K562 (cell line): ENCODE data around the gene FOXI1. TPM values are rescaled to one million over a fixed set of nuclear protein-coding genes. Genes with fewer than 3 reads are reported as not detected.

Experiments
- CEBPG ChIP-seq, 3 experiments: fragments of 200-800 bp in 1 of 3; sonication (Bioruptor generic) in 1 of 3; sonication (generic) in 1 of 3; formaldehyde crosslinking in 1 of 3; IDR thresholded peaks in 2 of 3; conservative IDR thresholded peaks in 1 of 3; 2 replicates each; pipeline versions ENCODE4 v1.6.1 to v1.8.0; 2016 to 2022; ENCODE audit warnings: missing compliant biosample characterization in 2 of 3, missing genetic modification characterization in 2 of 3, mild to moderate bottlenecking in 1 of 3, missing genetic modification reagents in 1 of 3
- TAF1 ChIP-seq: IDR thresholded peaks from 2 replicates; pipeline ENCODE4 v1.6.1; 2011; ENCODE audit warnings: mild to moderate bottlenecking, low read length, moderate library complexity; ENCODE audit not compliant: insufficient read depth, control insufficient read depth, severe bottlenecking; ENCODE audit errors: extremely low read depth
- ZNF133 ChIP-seq: fragments of 250-450 bp; sonication (Bioruptor Pico); IDR thresholded peaks from 2 replicates; pipeline ENCODE4 v1.4.0; 2020; ENCODE audit warnings: mild to moderate bottlenecking
- ZNF175 ChIP-seq: fragments of 200-800 bp; sonication (Bioruptor generic); IDR thresholded peaks from 2 replicates; pipeline ENCODE4 v1.6.1; 2016; ENCODE audit warnings: low read depth, mild to moderate bottlenecking, missing genetic modification characterization, missing compliant biosample characterization
- ZNF197 ChIP-seq: fragments of 200-800 bp; sonication (Bioruptor generic); IDR thresholded peaks from 2 replicates; pipeline ENCODE4 v1.6.1; 2016; ENCODE audit warnings: low read depth, missing genetic modification characterization, missing compliant biosample characterization
- ZNF57 ChIP-seq: fragments of 450-650 bp; formaldehyde crosslinking; IDR thresholded peaks from 2 replicates; pipeline ENCODE4 v1.4.0; 2020; ENCODE audit warnings: mild to moderate bottlenecking, moderate library complexity
- polyA plus RNA-seq, 8 experiments: library from polyadenylated mRNA; depleted of rRNA in 4 of 8; stranded (reverse) in 5 of 8; unstranded in 3 of 8; fragments of >200 nt; fragmentation: Nextera tagmentation in 2 of 8; fragmentation: Illumina TruSeq in 1 of 8; extraction: Ambion mirVana in 2 of 8; extraction: Trizol in 1 of 8; gene quantifications; 2 replicates each; pipeline versions ENCODE4 v1.2.1 to v1.2.3, GENCODE V29; 2011 to 2014; ENCODE audit warnings: inconsistent platforms in 1 of 8, missing spikeins in 1 of 8
- total RNA-seq, 7 experiments: library from RNA; depleted of rRNA in 6 of 7; stranded (reverse); fragments of >200 nt in 6 of 7; fragmentation: Illumina TruSeq in 2 of 7; extraction: Trizol in 2 of 7; gene quantifications; 2 replicates each; pipeline versions ENCODE4 v1.2.1 to v1.2.3, GENCODE V29; 2011 to 2021; ENCODE audit warnings: low replicate concordance in 1 of 7
- TF ChIP-seq, protein P1 (sequence below): fragments of 250-450 bp; sonication (Bioruptor Pico); IDR thresholded peaks from 2 replicates; pipeline ENCODE4 v1.5.0; 2020; ENCODE audit warnings: mild to moderate bottlenecking, borderline replicate concordance
- TF ChIP-seq, protein P2 (sequence below), 2 experiments: fragments of 200-800 bp in 1 of 2; sonication (Bioruptor generic) in 1 of 2; sonication (generic) in 1 of 2; formaldehyde crosslinking in 1 of 2; IDR thresholded peaks in 1 of 2; conservative IDR thresholded peaks in 1 of 2; 2 replicates each; pipeline versions ENCODE4 v1.5.0 to v1.6.1; 2016 to 2020; ENCODE audit warnings: missing compliant biosample characterization in 1 of 2, missing genetic modification characterization in 1 of 2, missing genetic modification reagents in 1 of 2
- TF ChIP-seq, protein P3 (sequence below): fragments of 450-650 bp; conservative IDR thresholded peaks from 2 replicates; pipeline ENCODE4 v1.6.1; 2016; ENCODE audit warnings: missing genetic modification characterization, low read depth, mild to moderate bottlenecking, missing compliant biosample characterization, moderate library complexity
- TF ChIP-seq, protein P4 (sequence below): sonication (generic); IDR thresholded peaks from 2 replicates; pipeline ENCODE4 v1.6.1; 2016

Gene FOXI1
- total and polyA plus RNA-seq, 9 of the 15 experiments (the other 6 are each of a cell fraction or from before 2014, with no cell fraction given): not detected

DNA sequence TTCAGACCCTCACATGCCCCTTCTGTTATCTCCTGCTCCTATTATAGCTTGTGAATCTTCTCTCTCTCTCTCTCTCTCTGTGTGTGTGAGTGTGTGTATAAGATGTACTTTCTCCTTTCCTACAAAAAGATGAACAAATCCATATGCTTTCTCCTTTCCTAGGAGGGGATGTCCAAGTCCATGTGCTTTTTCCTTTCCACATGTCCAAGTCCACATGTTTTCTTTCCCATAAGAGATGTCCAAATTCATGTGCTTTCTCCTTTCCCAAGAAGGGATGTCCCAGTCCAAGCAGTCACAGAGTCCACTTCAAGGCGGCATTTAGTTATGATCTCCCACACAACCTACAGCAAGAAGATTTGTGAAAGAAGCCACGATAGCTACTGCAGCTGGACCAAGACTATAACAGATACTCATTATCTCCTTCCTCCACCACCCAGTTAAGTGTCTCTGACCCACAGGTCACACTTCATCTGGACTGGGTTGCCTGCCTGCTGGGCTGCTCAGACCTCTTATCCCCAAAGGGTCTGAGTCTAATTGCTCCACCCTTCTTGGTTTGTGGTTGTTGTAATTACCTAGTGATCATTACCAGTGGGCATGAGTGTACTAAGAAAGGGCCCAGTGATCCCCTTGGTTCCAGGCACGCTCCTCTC lies 18.4 kb upstream of the FOXI1 start (continued):
- TF ChIP-seq ZNF133 (CRISPR knock-in tag) (no peak), ZNF175 (CRISPR knock-in tag) (peak; percentile 88), ZNF57 (CRISPR knock-in tag) (no peak), TAF1 (no peak), ZNF197 (CRISPR knock-in tag) (no peak), CEBPG (CRISPR knock-in tag; IDR thresholded peaks at IDR 0.05) (0 out of 2 replicates have a peak, but pooled peaks have one; percentile 12), CEBPG (tag; conservative IDR thresholded peaks at IDR 0.05 in 1 of 2, IDR thresholded peaks at IDR 0.05 in 1 of 2) (no peak)
- TF ChIP-seq, protein P1, sequence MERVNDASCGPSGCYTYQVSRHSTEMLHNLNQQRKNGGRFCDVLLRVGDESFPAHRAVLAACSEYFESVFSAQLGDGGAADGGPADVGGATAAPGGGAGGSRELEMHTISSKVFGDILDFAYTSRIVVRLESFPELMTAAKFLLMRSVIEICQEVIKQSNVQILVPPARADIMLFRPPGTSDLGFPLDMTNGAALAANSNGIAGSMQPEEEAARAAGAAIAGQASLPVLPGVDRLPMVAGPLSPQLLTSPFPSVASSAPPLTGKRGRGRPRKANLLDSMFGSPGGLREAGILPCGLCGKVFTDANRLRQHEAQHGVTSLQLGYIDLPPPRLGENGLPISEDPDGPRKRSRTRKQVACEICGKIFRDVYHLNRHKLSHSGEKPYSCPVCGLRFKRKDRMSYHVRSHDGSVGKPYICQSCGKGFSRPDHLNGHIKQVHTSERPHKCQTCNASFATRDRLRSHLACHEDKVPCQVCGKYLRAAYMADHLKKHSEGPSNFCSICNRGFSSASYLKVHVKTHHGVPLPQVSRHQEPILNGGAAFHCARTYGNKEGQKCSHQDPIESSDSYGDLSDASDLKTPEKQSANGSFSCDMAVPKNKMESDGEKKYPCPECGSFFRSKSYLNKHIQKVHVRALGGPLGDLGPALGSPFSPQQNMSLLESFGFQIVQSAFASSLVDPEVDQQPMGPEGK: no peak
- TF ChIP-seq, protein P2, sequence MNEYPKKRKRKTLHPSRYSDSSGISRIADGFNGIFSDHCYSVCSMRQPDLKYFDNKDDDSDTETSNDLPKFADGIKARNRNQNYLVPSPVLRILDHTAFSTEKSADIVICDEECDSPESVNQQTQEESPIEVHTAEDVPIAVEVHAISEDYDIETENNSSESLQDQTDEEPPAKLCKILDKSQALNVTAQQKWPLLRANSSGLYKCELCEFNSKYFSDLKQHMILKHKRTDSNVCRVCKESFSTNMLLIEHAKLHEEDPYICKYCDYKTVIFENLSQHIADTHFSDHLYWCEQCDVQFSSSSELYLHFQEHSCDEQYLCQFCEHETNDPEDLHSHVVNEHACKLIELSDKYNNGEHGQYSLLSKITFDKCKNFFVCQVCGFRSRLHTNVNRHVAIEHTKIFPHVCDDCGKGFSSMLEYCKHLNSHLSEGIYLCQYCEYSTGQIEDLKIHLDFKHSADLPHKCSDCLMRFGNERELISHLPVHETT (CRISPR knock-in tag; conservative IDR thresholded peaks at IDR 0.05 in 1 of 2, IDR thresholded peaks at IDR 0.05 in 1 of 2): peak in 1 of 2 experiments; percentile 82; a peak in 2 of 4 replicates
- TF ChIP-seq, protein P3, sequence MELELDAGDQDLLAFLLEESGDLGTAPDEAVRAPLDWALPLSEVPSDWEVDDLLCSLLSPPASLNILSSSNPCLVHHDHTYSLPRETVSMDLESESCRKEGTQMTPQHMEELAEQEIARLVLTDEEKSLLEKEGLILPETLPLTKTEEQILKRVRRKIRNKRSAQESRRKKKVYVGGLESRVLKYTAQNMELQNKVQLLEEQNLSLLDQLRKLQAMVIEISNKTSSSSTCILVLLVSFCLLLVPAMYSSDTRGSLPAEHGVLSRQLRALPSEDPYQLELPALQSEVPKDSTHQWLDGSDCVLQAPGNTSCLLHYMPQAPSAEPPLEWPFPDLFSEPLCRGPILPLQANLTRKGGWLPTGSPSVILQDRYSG: no peak
- TF ChIP-seq, protein P4, sequence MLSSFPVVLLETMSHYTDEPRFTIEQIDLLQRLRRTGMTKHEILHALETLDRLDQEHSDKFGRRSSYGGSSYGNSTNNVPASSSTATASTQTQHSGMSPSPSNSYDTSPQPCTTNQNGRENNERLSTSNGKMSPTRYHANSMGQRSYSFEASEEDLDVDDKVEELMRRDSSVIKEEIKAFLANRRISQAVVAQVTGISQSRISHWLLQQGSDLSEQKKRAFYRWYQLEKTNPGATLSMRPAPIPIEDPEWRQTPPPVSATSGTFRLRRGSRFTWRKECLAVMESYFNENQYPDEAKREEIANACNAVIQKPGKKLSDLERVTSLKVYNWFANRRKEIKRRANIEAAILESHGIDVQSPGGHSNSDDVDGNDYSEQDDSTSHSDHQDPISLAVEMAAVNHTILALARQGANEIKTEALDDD: peak; percentile 93
